GM19099 (cell line): ENCODE measurements around the gene GNRH2.

Source experiments
- POLR2A ChIP-seq: IDR thresholded peaks from 3 replicates; pipeline ENCODE4 v1.6.1; 2011; ENCODE audit warnings: low read depth; ENCODE audit not compliant: insufficient read length; ENCODE audit errors: extremely low read depth

The GNRH2 gene, protein sequence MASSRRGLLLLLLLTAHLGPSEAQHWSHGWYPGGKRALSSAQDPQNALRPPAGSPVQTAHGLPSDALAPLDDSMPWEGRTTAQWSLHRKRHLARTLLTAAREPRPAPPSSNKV

GRCh38 chr20:3043322-3043721 is at the start of gene GNRH2:
TSS of gene GNRH2 (plus strand) at chr20:3043622. CDS start at chr20:3044415, 793 bp downstream.
- TF ChIP-seq POLR2A = no peak

DNA sequence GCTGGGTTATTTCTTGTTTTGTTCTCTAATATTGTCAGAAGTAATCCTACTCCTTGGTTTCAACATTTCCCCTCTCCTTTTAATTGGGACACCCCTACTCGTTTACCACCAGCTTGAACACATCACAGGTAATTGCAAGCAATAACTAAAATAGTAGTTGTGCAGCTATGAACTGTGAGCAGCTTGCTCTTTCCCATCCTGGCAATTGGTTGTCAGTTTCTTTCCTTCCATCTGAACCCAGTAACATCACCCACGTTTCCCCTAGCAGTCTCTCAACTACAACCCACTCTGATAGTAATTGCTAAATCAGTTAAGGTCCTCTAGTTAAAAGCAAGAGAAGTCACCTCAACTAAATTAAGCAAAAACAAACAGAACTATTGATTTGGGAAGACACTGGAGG is 47.6 kb upstream of the GNRH2 start:
- TF ChIP-seq POLR2A = no peak

- TF ChIP-seq POLR2A = no peak
Measured at GRCh38 chr20:2998728-2999127, 44.7 kb upstream of the GNRH2 start.

GRCh38 chr20:3000852-3001523 is 42.4 kb upstream of the GNRH2 start:
- TF ChIP-seq POLR2A = no peak

- no peak for TF ChIP-seq POLR2A
Measured at GRCh38 chr20:3003416-3003815, 40.0 kb upstream of the GNRH2 start.

GRCh38 chr20:3010985-3011723 is 32.3 kb upstream of the GNRH2 start:
- TF ChIP-seq POLR2A = no peak

DNA sequence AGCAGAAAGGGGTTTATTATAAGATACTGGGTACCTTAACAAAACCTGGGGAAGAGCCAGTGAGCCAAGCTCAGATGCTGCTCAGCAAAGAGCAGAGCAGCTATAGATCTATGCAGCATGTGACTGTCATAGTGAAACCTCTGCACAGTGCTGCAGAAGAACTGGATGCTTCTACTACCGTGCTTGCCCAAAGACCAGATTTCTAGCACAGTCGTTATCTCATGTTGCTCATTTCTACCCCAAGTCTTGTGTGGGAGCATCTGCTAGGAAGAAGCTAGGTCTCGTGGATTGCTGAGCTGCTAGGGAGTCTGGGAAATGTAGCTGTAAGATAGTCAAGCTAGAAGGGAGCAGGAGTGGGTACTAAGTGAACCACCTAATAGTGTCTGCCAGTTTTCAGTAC is 31.7 kb upstream of the GNRH2 start:
- no peak for TF ChIP-seq POLR2A

GRCh38 chr20:3013771-3014170 is 29.7 kb upstream of the GNRH2 start:
- TF ChIP-seq POLR2A = no peak

- TF ChIP-seq POLR2A = no peak
Measured at GRCh38 chr20:3014179-3014578, 29.2 kb upstream of the GNRH2 start.

DNA sequence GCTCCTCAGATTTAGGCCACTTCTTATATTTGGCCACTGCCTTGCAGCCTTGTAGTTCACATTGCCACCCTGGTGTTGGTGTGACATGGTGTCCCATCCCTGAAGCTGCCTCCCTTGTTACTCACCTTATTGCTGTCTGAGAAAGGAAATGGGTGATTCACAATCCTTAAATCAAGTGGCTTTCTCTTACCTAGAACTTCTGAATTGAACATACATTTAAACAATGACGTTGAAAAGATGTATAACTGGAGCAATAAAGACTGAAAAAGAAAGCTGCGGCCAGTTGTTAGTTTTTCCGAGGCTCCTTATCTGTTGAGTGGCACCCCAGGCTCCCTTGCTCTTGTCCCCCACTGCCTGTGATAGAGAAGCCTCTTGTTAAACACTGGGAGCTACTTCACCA is 28.8 kb upstream of the GNRH2 start:
- no peak for TF ChIP-seq POLR2A

- TF ChIP-seq POLR2A = no peak
Measured at GRCh38 chr20:3021327-3021726, 22.1 kb upstream of the GNRH2 start.

DNA sequence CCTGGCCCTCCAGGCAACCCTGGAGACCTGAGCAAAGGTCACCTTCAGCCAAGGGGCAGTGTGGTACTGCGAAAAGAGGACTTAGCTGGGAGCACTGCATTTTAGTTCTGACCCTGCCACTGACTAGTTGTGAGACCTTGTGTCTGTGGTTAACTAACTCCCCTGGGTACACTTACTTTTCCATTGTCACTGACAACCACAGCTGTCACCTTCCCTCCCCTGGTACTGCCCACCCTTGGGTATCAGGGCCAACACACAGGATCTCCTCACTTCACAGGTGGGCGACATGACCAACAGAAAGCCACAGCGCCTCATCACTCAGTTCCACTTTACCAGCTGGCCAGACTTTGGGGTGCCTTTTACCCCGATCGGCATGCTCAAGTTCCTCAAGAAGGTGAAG is 21.6 kb upstream of the GNRH2 start:
- TF ChIP-seq POLR2A = no peak

DNA sequence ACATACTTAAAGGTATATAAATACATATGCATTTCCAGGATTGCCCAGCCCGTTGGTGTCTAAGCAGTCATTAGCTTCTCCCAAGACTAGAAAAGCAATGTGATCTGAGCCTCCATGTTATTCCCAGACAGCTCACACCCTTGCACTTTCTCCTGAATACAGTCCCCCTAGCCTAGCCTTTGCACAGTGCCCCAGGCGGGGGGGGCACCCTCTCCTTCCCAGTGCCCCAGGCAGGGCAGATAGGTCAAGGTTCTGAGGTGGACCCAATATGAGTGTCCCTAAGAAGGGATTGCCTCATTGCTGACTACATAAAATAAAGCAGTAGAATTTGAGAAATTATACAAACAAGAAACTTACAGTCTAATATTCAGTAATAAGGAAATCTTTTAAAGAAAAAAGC is 15.4 kb upstream of the GNRH2 start:
- no peak for TF ChIP-seq POLR2A

DNA sequence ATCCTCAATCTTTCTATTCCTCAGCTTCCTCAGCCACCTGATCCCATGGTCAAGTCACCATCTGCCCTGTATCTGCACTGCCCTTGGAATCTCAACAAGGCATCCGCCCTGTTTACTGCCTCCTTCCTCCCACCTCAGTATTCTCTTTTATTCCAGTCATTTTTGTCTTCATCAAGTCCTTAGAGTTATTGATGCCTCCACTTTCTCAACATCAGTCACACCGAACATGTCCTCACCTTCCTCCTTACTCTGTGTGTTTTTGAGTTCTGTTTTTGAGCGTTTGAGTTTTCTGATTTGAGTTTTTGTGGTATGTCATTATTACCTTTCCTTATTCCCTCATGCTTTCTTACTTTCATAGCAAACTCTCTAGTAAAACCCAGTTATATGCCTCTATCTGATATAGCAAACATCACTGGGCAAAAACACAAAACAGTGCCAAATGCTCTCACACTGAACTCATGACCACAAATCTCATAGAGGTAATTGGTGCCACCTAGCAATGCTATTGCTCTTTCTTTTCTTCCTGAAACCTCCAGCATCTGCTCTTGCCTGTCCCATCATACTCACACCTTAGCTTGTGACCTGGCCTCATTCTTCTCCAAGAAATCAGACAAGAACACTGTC is 11.8 kb upstream of the GNRH2 start:
- TF ChIP-seq POLR2A = no peak

DNA sequence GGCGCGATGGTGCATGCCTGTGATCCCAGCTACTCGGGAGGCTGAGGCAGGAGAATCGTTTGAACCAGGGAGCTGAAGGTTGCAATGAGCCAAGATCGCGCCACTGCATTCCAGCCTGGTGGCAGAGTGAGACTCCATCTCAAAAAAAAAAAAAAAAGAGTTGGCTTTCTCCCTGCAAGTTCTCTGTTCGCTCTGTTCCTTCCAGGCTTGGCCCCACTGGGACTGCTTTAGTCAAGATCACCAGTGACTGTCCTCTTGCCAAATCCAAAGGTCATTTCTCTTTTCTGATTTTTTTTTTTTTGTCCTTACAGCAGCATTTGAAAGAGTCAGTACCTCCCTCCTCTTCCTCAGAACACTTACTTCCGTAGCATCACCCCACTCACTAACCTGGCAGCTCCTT is 10.8 kb upstream of the GNRH2 start:
- no peak for TF ChIP-seq POLR2A

DNA sequence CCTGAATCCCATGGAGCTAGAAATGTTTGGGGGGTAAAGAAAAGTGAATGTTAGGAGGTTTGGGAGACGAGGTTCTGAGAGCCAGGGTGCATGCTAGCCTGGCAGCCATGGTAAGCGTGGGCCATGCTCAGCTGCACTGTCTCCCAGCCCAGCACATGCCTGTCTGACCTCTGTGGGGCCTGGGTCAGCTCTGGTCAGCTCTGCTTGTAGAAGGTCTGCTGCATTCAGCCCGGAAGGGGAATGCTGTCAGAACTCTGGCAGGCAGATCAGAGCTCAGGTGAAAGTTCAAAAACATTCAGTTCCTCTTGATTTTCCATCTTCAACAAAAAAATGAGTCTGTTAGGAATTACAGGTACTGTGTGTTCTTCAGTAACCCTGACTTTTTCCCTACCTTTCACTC is 5.8 kb upstream of the GNRH2 start:
- no peak for TF ChIP-seq POLR2A
